Endodermal cell (in vitro differentiated cells): Measurements from ENCODE around the gene IGFBP6. TPM values are rescaled to one million over a fixed set of nuclear protein-coding genes. Genes with fewer than 3 reads are reported as not detected.
"Not testable (repeated sequence)": the region's sequence is repeated elsewhere in the genome, so short reads cannot be mapped to it uniquely, and the experiment has no call there.

Experiments used
- DNase-seq: peaks from one replicate; pipeline ENCODE4 v3.0.0-alpha.2; 2017
- H3K27ac ChIP-seq: 2 replicates; pipeline ENCODE4 v1.5.1; 2013; ENCODE audit warnings: mild to moderate bottlenecking, low read depth, low read length, moderate library complexity
- H3K27me3 ChIP-seq: 2 replicates; pipeline ENCODE4 v1.6.1; 2013; ENCODE audit warnings: mild to moderate bottlenecking, low read length, moderate library complexity; ENCODE audit not compliant: insufficient read depth, control insufficient read depth, poor library complexity, severe bottlenecking
- H3K36me3 ChIP-seq: 2 replicates; pipeline ENCODE4 v1.7.0; 2013; ENCODE audit warnings: mild to moderate bottlenecking, low read length, moderate library complexity; ENCODE audit not compliant: control insufficient read depth, insufficient read depth
- H3K4me1 ChIP-seq: one replicate; pipeline ENCODE4 v1.7.0; 2013; ENCODE audit warnings: low read length; ENCODE audit not compliant: control insufficient read depth, insufficient read depth
- H3K4me3 ChIP-seq: 2 replicates; pipeline ENCODE4 v1.5.1; 2013; ENCODE audit warnings: mild to moderate bottlenecking, low read length, moderate library complexity
- H3K9ac ChIP-seq: 2 replicates; pipeline ENCODE4 v1.6.1; 2013; ENCODE audit warnings: mild to moderate bottlenecking, low read length, moderate library complexity; ENCODE audit not compliant: poor library complexity, severe bottlenecking; ENCODE audit errors: extremely low read depth
- H3K9me3 ChIP-seq: 2 replicates; pipeline ENCODE4 v1.6.1; 2013; ENCODE audit warnings: mild to moderate bottlenecking, low read length, moderate library complexity; ENCODE audit not compliant: control insufficient read depth
- H3K27ac Mint-ChIP-seq: 2 replicates; pipeline ENCODE4 v1.8.0; 2020; ENCODE audit warnings: mixed read lengths
- H3K27me3 Mint-ChIP-seq: 2 replicates; pipeline ENCODE4 v1.8.0; 2021; ENCODE audit warnings: mild to moderate bottlenecking, mixed read lengths; ENCODE audit not compliant: insufficient read depth
- H3K36me3 Mint-ChIP-seq: 2 replicates; pipeline ENCODE4 v1.8.0; 2020; ENCODE audit warnings: low read depth, mixed read lengths
- H3K4me1 Mint-ChIP-seq: 2 replicates; pipeline ENCODE4 v1.8.0; 2020; ENCODE audit warnings: mixed read lengths
- H3K4me3 Mint-ChIP-seq: 2 replicates; pipeline ENCODE4 v1.8.0; 2020; ENCODE audit warnings: mild to moderate bottlenecking, moderate library complexity, mixed read lengths
- H3K9me3 Mint-ChIP-seq: 2 replicates; pipeline ENCODE4 v1.8.0; 2020; ENCODE audit warnings: mild to moderate bottlenecking, mixed read lengths
- CTCF ChIP-seq: fragments of 200-600 bp; sonication (generic); conservative IDR thresholded peaks from 2 replicates; pipeline ENCODE4 v1.5.0; 2021; ENCODE audit warnings: antibody characterized with exemption, mild to moderate bottlenecking
- WGBS, 2 experiments: methylation state at CpG; one replicate each; pipeline versions ENCODE4 v1.1.5 to v1.1.7; 2013; ENCODE audit warnings: missing lambda C conversion rate in 2 of 2, mixed read lengths in 1 of 2; ENCODE audit not compliant: insufficient coverage in 1 of 2, insufficient read length in 1 of 2; 5-methylcytosine and 5-hydroxymethylcytosine counted together
- total RNA-seq, 2 donors: library from RNA; stranded (reverse); fragmentation: NEBNext Ultra II Directional in 1 of 2; extraction: Animal tissue kit (Norgen Biotek cat#: 25700) in 1 of 2; gene quantifications; 2 replicates in 1 of 2; 3 replicates in 1 of 2; pipeline ENCODE4 v1.2.1, GENCODE V29; 2021

The IGFBP6 gene
- total RNA-seq, 2 donors from 2014 or later, result 21.7 to 48.4 TPM

GRCh38 chr12:53107122-53107521, 9.7 kb downstream of the IGFBP6 start:
- H3K9me3 Mint-ChIP-seq, result peaks cover 19% of the 10 kb centered on the region
- peak; percentile 35 for DNase-seq
- H3K27ac ChIP-seq, result no peak overlapping the region
- peaks cover 3% of the 10 kb centered on the region for H3K27me3 Mint-ChIP-seq
- 49 to 60% methylated on average over 5 to 6 of the region's 7 CpGs for WGBS, 2 experiments
- H3K9me3 ChIP-seq, result peaks cover 23% of the 10 kb centered on the region
- H3K4me1 ChIP-seq, result peaks cover 19% of the 10 kb centered on the region
- H3K9ac ChIP-seq, result no peak overlapping the region
- no peaks in the 10 kb centered on the region for H3K27me3 ChIP-seq
- H3K36me3 ChIP-seq, result no peaks in the 10 kb centered on the region
- H3K36me3 Mint-ChIP-seq, result peaks cover 2% of the 10 kb centered on the region
- peaks cover 29% of the 10 kb centered on the region for H3K4me1 Mint-ChIP-seq
- no peak overlapping the region for H3K27ac Mint-ChIP-seq
- no peak for TF ChIP-seq CTCF
- no peak overlapping the region for H3K4me3 ChIP-seq
- H3K4me3 Mint-ChIP-seq, result no peak overlapping the region

DNA sequence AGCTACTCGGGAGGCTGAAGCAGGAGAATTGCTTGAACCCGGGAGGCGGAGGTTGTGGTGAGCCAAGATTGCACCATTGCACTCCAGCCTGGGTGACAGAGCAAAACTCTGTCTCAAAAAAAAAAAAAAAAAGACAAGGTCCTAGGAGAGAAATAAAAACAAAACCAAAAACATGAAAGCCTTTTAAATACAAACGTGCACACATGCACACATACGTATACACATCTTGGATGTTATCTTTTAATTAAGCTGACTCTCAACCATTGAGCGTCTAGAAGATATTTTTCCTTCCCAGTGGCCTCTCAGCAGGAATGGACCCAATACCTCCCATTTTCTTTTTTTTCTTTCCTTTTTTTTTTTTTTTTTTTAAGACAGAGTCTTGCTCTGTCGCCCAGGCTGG, 15.0 kb downstream of the IGFBP6 start:
- H3K4me1 ChIP-seq, H3K36me3 ChIP-seq, H3K4me1 Mint-ChIP-seq, H3K4me3 Mint-ChIP-seq, DNase-seq, H3K27ac ChIP-seq, H3K4me3 ChIP-seq, H3K9ac ChIP-seq, H3K36me3 Mint-ChIP-seq, H3K27me3 Mint-ChIP-seq, H3K27ac Mint-ChIP-seq, H3K27me3 ChIP-seq: not testable (repeated sequence)
- WGBS, 2 experiments, result 94 to 96% methylated on average over 4 to 7 of the region's 7 CpGs
- H3K9me3 ChIP-seq, result peaks cover 23% of the 10 kb centered on the region
- H3K9me3 Mint-ChIP-seq, result peaks cover 19% of the 10 kb centered on the region

DNA sequence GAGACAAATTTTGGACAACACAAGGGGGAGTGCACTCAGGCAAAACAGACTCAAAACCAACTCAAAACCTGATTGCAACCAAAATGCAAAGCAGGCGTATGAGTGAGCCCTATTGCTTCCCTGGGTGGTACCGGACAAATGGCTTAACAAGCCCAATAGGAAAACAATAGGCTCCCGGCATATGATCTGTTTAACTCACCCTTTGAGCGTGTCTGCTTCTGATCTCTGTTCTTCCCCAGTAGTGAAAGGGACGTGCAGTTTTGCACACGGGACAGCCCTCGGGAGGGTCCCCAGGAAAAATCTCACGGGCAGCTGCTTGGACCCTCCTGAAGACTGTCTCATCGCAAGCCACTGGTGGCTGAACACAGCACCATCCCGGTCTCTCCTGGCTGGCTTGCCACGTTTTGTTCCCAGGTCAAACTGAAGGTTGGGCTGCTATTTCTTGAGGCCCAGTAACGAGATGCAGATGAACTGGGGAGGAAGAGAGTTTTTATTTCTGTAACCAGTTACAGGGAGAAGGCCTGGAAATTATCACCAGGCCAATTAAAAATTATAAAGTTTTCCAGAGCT, 15.8 kb downstream of the IGFBP6 start:
- no peaks in the 10 kb centered on the region for H3K4me1 ChIP-seq
- H3K9ac ChIP-seq, result no peak overlapping the region
- DNase-seq, result no peak
- peaks cover 18% of the 10 kb centered on the region for H3K9me3 ChIP-seq
- TF ChIP-seq CTCF, result no peak
- Mint-ChIP-seq H3K4me3 (no peak overlapping the region), H3K4me1 (peaks cover 6% of the 10 kb centered on the region), H3K27ac (peak overlapping the region; percentile 64), H3K27me3 (peaks cover 12% of the 10 kb centered on the region), H3K36me3 (peaks cover 2% of the 10 kb centered on the region), H3K9me3 (peaks cover 19% of the 10 kb centered on the region)
- H3K36me3 ChIP-seq, result no peaks in the 10 kb centered on the region
- H3K27me3 ChIP-seq, result no peaks in the 10 kb centered on the region
- no peak overlapping the region for H3K4me3 ChIP-seq
- 92 to 94% methylated on average over 10 to 12 of the region's 12 CpGs for WGBS, 2 experiments
- H3K27ac ChIP-seq, result no peak overlapping the region

- peaks cover 2% of the 10 kb centered on the region for H3K36me3 Mint-ChIP-seq
- H3K9me3 Mint-ChIP-seq, result peaks cover 15% of the 10 kb centered on the region
- peaks cover 18% of the 10 kb centered on the region for H3K27me3 Mint-ChIP-seq
- no peaks in the 10 kb centered on the region for H3K4me1 ChIP-seq
- peaks cover 12% of the 10 kb centered on the region for H3K4me1 Mint-ChIP-seq
- no peak overlapping the region for H3K4me3 Mint-ChIP-seq
- H3K4me3 ChIP-seq, result no peak overlapping the region
- no peak overlapping the region for H3K27ac Mint-ChIP-seq
- H3K9me3 ChIP-seq, result peaks cover 12% of the 10 kb centered on the region
- TF ChIP-seq CTCF, result no peak
- H3K36me3 ChIP-seq, result no peaks in the 10 kb centered on the region
- no peak overlapping the region for H3K9ac ChIP-seq
- no peaks in the 10 kb centered on the region for H3K27me3 ChIP-seq
- no peak for DNase-seq
- no peak overlapping the region for H3K27ac ChIP-seq
Measured at GRCh38 chr12:53113951-53114350, 16.5 kb downstream of the IGFBP6 start.
